GM12878 (cell line): ENCODE data around the gene NOTCH1. TPM values are rescaled to one million over a fixed set of nuclear protein-coding genes. Genes with fewer than 3 reads are reported as not detected.
"Not testable (repeated sequence)": the region's sequence is repeated elsewhere in the genome, so short reads cannot be mapped to it uniquely, and the experiment has no call there.

Source experiments
- ATAC-seq: fragments of 200-7000 bp; cut with Tn5 transposase; 3 replicates; pipeline ENCODE4 v1.9.1; 2020; ENCODE audit warnings: mild to moderate bottlenecking, moderate library complexity
- BruUV-seq: library from RNA; stranded (reverse); fragments of 400-500 nt; replicated peaks from 2 replicates; lab custom pipeline; 2021; lab: Mats Ljungman, UMichigan
- CTCF ChIA-PET: fragments of 300-600 bp; sonication (Branson Sonifier 250); formaldehyde crosslinking; extraction: SDS; loops from one replicate; lab custom pipeline; 2021; ENCODE audit warnings: inconsistent platforms; lab: Yijun Ruan, JAX
- POLR2A ChIA-PET: fragments of 350-600 bp; formaldehyde crosslinking; extraction: SDS; loops from one replicate; lab custom pipeline; 2021; ENCODE audit warnings: inconsistent platforms; lab: Charles Lee
- RAD21 ChIA-PET: fragments of 300-600 bp; sonication (Branson Sonifier 250); formaldehyde crosslinking; loops from one replicate; lab custom pipeline; 2023; ENCODE audit warnings: antibody characterized with exemption; ENCODE audit not compliant: unreplicated experiment; lab: Charles Lee
- SMC1A ChIA-PET: fragments of 300-600 bp; sonication (Branson Sonifier 250); formaldehyde crosslinking; loops from one replicate; lab custom pipeline; 2023; ENCODE audit not compliant: unreplicated experiment, uncharacterized antibody; lab: Charles Lee
- DNase-seq: peaks from one replicate; pipeline ENCODE4 v3.0.0-alpha.2; 2011; ENCODE audit warnings: low read depth, low spot score
- FAIRE-seq: peaks from 3 replicates; lab custom pipeline; 2011; peaks lifted over from hg19 to GRCh38; lab: Jason Lieb, UNC
- H2AFZ ChIP-seq: 2 replicates; pipeline ENCODE4 v1.6.0; 2011; ENCODE audit warnings: low read depth, low read length, control low read depth; ENCODE audit not compliant: control insufficient read depth
- H3K27ac ChIP-seq: 2 replicates; pipeline ENCODE4 v1.5.1; 2011; ENCODE audit warnings: control low read depth; ENCODE audit not compliant: control insufficient read depth, insufficient read depth
- H3K27me3 ChIP-seq, 2 experiments: replicated peaks in 1 of 2; 2 replicates each; pipeline versions ENCODE4 v1.6.0 to v1.6.1; 2011; ENCODE audit warnings: low read length in 1 of 2; ENCODE audit not compliant: control insufficient read depth in 2 of 2, insufficient read depth in 2 of 2
- H3K36me3 ChIP-seq, 2 experiments: 2 replicates each; pipeline ENCODE4 v1.5.1; 2011; ENCODE audit warnings: low read length in 1 of 2; ENCODE audit not compliant: control insufficient read depth in 2 of 2, insufficient read depth in 2 of 2
- H3K4me1 ChIP-seq: 2 replicates; pipeline ENCODE4 v1.6.1; 2011; ENCODE audit warnings: mild to moderate bottlenecking, low read length, moderate library complexity, mixed read lengths; ENCODE audit not compliant: control insufficient read depth, insufficient read depth
- H3K4me2 ChIP-seq: 2 replicates; pipeline ENCODE4 v1.6.0; 2011; ENCODE audit warnings: control low read depth; ENCODE audit not compliant: control insufficient read depth, insufficient read depth
- H3K4me3 ChIP-seq: fragments of 200-600 bp; sonication (generic); 2 replicates; pipeline ENCODE4 v1.5.1; 2016
- H3K79me2 ChIP-seq: 2 replicates; pipeline ENCODE4 v1.6.0; 2011; ENCODE audit warnings: low read length; ENCODE audit not compliant: control insufficient read depth, insufficient read depth
- H3K9ac ChIP-seq: 2 replicates; pipeline ENCODE4 v1.8.0; 2011; ENCODE audit warnings: low read length, control low read depth, mixed read lengths; ENCODE audit not compliant: control insufficient read depth, insufficient read depth
- H3K9me3 ChIP-seq: replicated peaks from 3 replicates; pipeline ENCODE4 v1.5.1; 2011; ENCODE audit warnings: mild to moderate bottlenecking, low read length; ENCODE audit not compliant: control insufficient read depth, insufficient read depth
- H4K20me1 ChIP-seq: 2 replicates; pipeline ENCODE4 v1.6.0; 2011; ENCODE audit not compliant: control insufficient read depth, insufficient read depth
- CREM ChIP-seq: IDR thresholded peaks from 2 replicates; pipeline ENCODE4 v1.6.1; 2014; ENCODE audit warnings: antibody characterized with exemption, low read depth
- MLLT1 ChIP-seq: fragments of 450-650 bp; IDR thresholded peaks from 2 replicates; pipeline ENCODE4 v1.6.1; 2016; ENCODE audit warnings: mild to moderate bottlenecking
- NFIC ChIP-seq: IDR thresholded peaks from 2 replicates; pipeline ENCODE4 v1.6.1; 2012; ENCODE audit warnings: low read depth, mild to moderate bottlenecking, inconsistent platforms, low read length, moderate library complexity
- PAX5 ChIP-seq: IDR thresholded peaks from 2 replicates; pipeline ENCODE4 v1.6.1; 2011; ENCODE audit warnings: low read depth, low read length, borderline replicate concordance
- TBL1XR1 ChIP-seq: IDR thresholded peaks from 2 replicates; pipeline ENCODE4 v1.6.1; 2012; ENCODE audit warnings: low read depth, low read length, improper control_type of control experiment
- YY1 ChIP-seq: IDR thresholded peaks from 2 replicates; pipeline ENCODE4 v1.6.1; 2011; ENCODE audit warnings: low read depth, mild to moderate bottlenecking, low read length
- ZBTB33 ChIP-seq: fragments of 450-650 bp; IDR thresholded peaks from 2 replicates; pipeline ENCODE4 v1.6.1; 2017; ENCODE audit warnings: mild to moderate bottlenecking
- ZBTB4 ChIP-seq: fragments of 450-650 bp; formaldehyde crosslinking; IDR thresholded peaks from 2 replicates; pipeline ENCODE4 v1.4.0; 2022; ENCODE audit warnings: mild to moderate bottlenecking, moderate library complexity
- WGBS: methylation state at CpG from one replicate; pipeline ENCODE4 v1.1.6; 2016; ENCODE audit warnings: low lambda C conversion rate; ENCODE audit not compliant: insufficient replicate concordance, insufficient coverage; ENCODE audit errors: missing lambda C conversion rate; 5-methylcytosine and 5-hydroxymethylcytosine counted together
- in situ Hi-C: fragments of 300-500 bp; cut with MboI; formaldehyde crosslinking; loops from 9 replicates; pipeline ENCODE4 v1.14.3; 2018; ENCODE audit warnings: mixed read lengths
- intact Hi-C: fragments of 100-400 bp; cut with micrococcal nuclease; formaldehyde crosslinking; loops from one replicate; pipeline ENCODE4 v1.14.2; 2022; ENCODE audit not compliant: unreplicated experiment
- polyA plus RNA-seq, 11 experiments: library from polyadenylated mRNA; depleted of rRNA in 4 of 11; unstranded in 6 of 11; stranded (reverse) in 5 of 11; fragments of >200 nt; fragmentation: Nextera tagmentation in 4 of 11; fragmentation: Illumina TruSeq in 1 of 11; extraction: Ambion mirVana in 4 of 11; extraction: Trizol in 1 of 11; gene quantifications; 1 replicate in 1 of 11; 2 replicates in 10 of 11; pipeline versions ENCODE4 v1.2.1 to v1.2.3, GENCODE V29; 2011 to 2016; ENCODE audit warnings: inconsistent platforms in 2 of 11, missing spikeins in 2 of 11, low read depth in 1 of 11
- total RNA-seq, 4 experiments: library from RNA; depleted of rRNA in 3 of 4; stranded (reverse); fragments of >200 nt in 3 of 4; fragmentation: Illumina TruSeq in 1 of 4; extraction: Trizol in 1 of 4; gene quantifications; 2 replicates each; pipeline versions ENCODE4 v1.2.1 to v1.2.3, GENCODE V29; 2013 to 2021

NOTCH1 gene
- total and polyA plus RNA-seq, 10 of the 15 experiments (the other 5 are each of a cell fraction or from before 2014, with no cell fraction given) = 0.02 to 40.0 (median 3.7) TPM

DNA sequence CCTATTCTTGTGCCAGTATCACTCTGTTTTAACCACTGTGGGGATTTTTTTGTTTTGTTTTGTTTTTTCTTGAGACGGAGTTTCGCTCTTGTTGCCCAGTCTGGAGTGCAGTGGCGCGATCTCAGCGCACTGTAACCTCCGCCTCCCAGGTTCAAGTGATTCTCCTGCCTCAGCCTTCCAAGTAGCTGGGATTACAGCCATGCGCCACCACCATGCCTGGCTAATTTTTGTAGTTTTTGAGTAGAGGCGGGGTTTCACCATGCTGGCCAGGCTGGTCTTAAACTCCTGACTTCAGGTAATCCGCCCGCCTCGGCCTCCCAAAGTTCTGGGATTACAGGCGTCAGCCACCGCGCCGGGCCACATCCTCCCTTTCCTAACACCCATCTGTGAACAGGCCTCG lies 28.8 kb upstream of the NOTCH1 start:
- DNase-seq, POLR2A ChIA-PET, BruUV-seq, H3K4me1 ChIP-seq, H4K20me1 ChIP-seq, FAIRE-seq, H3K4me2 ChIP-seq, intact Hi-C loops, H3K4me3 ChIP-seq, in situ Hi-C loops, H2AFZ ChIP-seq, H3K79me2 ChIP-seq, H3K9me3 ChIP-seq, SMC1A ChIA-PET, RAD21 ChIA-PET, H3K27me3 ChIP-seq, ATAC-seq, H3K9ac ChIP-seq, H3K27ac ChIP-seq, H3K36me3 ChIP-seq: not testable (repeated sequence)
- 0 out of 2 replicates have a peak, but pooled peaks have one; percentile 47 for TF ChIP-seq ZBTB33
- WGBS = 62% methylated on average over 16 of the region's 16 CpGs
- CTCF ChIA-PET = interaction anchor here (1.4 kb wide), 2 partner anchors 83 to 90 kb away, joined by 4 read pairs; no protein-coding TSS in a partner anchor

DNA sequence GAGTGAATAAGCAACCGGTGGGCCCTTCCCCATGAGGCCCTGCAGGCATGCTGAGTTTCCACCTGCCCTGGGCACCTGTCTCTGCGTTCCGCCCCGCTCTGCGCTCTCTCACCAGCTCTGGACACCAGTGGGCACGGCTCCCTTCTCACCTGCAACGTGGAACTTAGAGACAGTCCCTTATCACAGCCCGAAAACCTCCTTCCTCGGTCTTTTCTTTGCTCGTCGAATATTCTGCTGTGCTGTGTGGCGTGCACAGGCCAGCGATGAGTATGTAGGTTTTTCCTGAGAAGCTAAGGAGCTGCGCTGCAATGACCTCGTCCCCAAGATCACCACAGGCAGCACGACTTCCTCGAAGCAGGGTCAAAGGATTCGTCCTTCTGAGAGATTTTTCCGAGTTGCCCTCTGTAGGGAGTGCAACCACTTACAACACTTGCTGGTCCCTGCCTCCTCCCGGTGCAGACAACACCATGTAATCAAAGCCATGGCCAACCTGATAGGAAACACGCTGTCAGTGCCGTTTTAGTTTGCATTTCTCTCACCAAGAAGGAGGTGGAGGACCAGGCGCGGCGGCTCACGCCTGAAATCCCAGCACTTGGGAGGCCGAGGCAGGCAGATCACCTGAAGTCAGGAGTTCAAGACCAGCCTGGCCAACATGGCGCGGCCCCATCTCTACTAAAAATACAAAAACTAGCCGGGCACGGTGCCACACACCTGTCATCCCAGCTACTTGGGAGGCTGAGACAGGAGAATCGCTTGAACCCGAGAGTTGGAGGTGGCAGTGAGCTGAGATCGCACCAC lies 27.2 kb upstream of the NOTCH1 start:
- 67% methylated on average over 34 of the region's 34 CpGs for WGBS
- POLR2A ChIA-PET = interaction anchor here (0.7 to 1.4 kb wide), 3 partner anchors 8 to 35 kb away, joined by 3 to 4 read pairs (median 4); no protein-coding TSS in a partner anchor
- no peak overlapping the region for H3K4me3 ChIP-seq
- SMC1A ChIA-PET = interaction anchor here (2.2 kb wide), 1 partner anchor 10 kb away, joined by 8 read pairs; no protein-coding TSS in a partner anchor
- BruUV-seq = no TSS peak
- H3K79me2 ChIP-seq = no peaks in the 10 kb centered on the region
- no peaks in the 10 kb centered on the region for H3K9me3 ChIP-seq
- DNase-seq (no peak), FAIRE-seq (no peak), ATAC-seq (no peak)
- no peaks in the 10 kb centered on the region for H4K20me1 ChIP-seq
- no peak overlapping the region for H3K4me2 ChIP-seq
- no peaks in the 10 kb centered on the region for H3K27me3 ChIP-seq
- RAD21 ChIA-PET = no interaction called here
- peaks cover 4% of the 10 kb centered on the region for H3K4me1 ChIP-seq
- no peak overlapping the region for H3K9ac ChIP-seq
- H2AFZ ChIP-seq = no peak overlapping the region
- intact Hi-C loops (no loop called here), in situ Hi-C loops (no loop called here)
- H3K27ac ChIP-seq = no peak overlapping the region
- CTCF ChIA-PET = no interaction called here
- H3K36me3 ChIP-seq = no peaks in the 10 kb centered on the region
- TF ChIP-seq TBL1XR1 (no peak), YY1 (no peak), PAX5 (no peak), ZBTB4 (CRISPR knock-in tag) (no peak), CREM (no peak), MLLT1 (no peak), NFIC (no peak)
